GM18511 (cell line): ENCODE results near the gene PDE6C.
"Not testable (repeated sequence)": the region's sequence is repeated elsewhere in the genome, so short reads cannot be mapped to it uniquely, and the experiment has no call there.

ENCODE experiments used
- ATAC-seq: cut with Tn5 transposase; IDR thresholded peaks from one replicate; pipeline ENCODE4 v1.9.1; 2021; ENCODE audit warnings: mild to moderate bottlenecking, moderate library complexity; ENCODE audit not compliant: unreplicated experiment

Gene PDE6C

DNA sequence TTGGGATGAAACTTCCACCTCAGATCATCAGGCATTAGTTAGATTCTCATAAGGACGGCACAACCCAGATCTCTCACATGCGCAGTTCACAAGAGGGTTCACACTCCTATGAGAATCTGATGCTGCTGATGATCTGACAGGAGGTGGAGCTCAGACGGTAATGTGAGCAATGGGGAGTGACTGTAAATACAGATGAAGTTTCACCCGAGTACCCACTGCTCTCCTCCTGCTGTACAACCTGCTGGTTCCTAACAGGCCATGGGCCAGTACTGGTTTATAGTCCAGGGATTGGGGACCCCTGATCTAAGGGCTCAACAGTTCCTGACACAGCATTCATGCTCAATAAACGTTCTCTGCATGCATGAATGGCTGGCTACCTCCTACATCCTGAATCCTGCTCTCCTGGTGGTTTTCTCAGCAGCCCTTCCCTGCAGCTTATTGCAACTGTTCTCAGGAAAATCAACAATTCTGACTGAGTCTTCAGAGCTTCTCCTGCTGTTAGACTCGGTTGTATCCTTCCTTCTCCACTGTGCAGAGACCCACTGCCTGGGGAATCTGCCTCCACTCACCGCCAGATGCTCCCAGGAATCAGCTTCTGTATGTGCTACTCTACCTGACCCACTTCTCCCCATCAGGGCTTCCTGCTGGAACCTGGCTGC, 17.4 kb downstream of the PDE6C start:
- ATAC-seq: no peak

- ATAC-seq: no peak
Observed at GRCh38 chr10:93630625-93631557, 18.6 kb downstream of the PDE6C start.

GRCh38 chr10:93639791-93640190, 27.5 kb downstream of the PDE6C start:
- ATAC-seq: no peak

DNA sequence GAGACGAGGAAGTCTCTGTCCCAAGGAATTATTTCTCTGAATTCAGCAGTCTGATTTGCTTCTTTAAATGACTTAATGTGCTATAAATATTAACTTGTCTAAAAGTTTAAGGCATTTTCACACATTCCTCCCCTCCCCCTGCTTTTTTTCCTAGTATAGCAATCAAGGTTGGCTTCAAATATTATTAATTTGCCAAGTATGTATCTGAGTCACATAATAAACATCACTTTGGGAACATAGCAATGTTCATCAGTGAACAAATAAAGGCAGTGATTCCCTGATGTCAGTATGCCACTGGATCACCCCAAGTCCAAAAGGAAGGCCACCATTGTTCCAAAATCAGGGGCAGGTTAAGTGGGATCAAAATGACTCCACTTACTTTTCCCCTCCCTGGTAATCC, 40.5 kb downstream of the PDE6C start:
- no peak for ATAC-seq

GRCh38 chr10:93654201-93654600, 41.9 kb downstream of the PDE6C start:
- ATAC-seq: no peak

- ATAC-seq: no peak
Observed at GRCh38 chr10:93656155-93656554, 43.8 kb downstream of the PDE6C start.

GRCh38 chr10:93657757-93658156, 45.4 kb downstream of the PDE6C start:
- ATAC-seq: no peak

- ATAC-seq: no peak
Observed at GRCh38 chr10:93666030-93666429, 53.7 kb downstream of the PDE6C start.

- no peak for ATAC-seq
Observed at GRCh38 chr10:93667795-93668194, 55.5 kb downstream of the PDE6C start.

DNA sequence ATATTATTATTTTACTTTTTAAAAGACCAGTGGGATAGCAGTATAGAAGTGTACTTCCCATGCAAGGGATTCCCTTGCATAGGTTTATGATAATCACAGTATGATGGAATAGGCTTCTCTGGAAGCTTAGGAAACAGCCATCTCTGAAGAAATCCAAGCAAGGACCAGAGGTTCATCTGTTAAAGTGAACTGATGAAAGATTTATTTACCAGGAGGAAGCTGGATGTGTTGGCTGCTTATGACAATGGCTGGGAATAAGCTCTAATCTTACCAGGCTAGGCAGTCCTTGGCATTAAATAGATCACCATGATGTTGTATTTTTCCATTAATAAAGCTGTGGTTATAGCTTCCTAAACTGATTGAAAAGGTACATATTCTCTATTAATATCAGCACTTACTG, 58.0 kb downstream of the PDE6C start:
- no peak for ATAC-seq

DNA sequence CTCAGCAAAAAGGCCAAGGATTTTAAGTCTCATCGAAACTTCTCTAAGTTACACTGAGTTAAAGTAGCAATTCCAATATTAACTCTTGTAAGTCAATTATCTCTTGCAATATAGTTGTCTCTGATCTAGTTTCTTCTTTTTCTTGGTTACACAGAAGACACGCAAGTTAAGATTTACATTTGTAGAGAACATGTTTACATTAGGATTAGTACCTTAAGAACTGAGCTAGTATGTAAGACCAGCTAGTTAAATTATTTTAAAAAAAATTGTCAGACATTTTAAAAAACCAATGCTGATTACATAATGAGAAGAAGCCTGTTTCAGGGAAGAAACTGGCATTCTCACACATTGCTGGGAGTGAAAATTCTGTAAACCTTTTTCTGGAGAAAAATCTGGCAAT, 58.7 kb downstream of the PDE6C start:
- no peak for ATAC-seq

DNA sequence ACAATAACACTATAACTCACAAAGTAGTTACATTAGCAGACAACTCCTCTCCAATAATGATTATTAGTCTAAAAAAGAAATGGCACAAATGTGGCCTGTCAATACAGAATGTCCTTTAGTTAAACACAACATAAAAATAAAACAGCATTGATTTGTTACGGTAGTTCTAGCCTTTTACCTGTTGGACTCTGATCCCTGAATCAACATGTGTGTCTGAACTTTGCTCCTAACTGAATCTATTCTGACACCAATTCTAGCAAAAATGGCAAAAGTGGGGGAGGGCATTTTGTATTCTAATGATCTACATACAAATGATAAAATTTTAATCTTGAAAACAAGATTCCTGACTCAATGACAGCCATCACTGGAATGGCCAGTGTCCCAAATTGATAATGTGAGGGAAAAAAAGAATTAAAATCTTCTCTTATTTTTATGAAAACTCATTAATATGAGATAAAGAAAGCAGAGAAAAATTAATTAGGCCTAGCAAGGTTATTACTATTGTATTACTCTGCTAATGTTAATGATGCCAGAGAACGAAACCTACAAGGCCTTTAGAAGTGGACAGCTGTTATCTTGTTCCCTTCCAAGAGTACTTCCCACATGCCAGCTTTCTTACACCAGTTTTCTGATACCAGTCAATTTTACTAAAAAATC, 59.8 kb downstream of the PDE6C start:
- ATAC-seq: no peak

GRCh38 chr10:93672890-93673289, 60.6 kb downstream of the PDE6C start:
- no peak for ATAC-seq

DNA sequence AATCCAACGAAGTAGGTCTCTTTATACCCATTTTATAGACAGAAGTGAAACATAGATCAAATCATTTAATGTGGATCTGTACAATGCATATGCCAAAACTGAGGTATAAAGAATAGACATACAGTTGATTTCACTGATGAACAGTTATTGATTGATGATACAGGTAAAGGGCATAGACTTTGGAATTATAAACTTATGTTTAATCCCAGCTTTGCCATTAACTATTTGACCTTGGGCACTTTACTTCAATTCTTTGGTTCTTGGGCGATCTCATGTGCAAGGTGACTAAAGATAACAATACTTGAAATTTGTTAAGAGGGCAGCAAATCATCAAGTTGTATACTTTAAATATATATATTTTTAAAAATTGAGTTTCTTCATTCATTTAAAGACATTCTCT, 61.5 kb downstream of the PDE6C start:
- ATAC-seq: no peak

DNA sequence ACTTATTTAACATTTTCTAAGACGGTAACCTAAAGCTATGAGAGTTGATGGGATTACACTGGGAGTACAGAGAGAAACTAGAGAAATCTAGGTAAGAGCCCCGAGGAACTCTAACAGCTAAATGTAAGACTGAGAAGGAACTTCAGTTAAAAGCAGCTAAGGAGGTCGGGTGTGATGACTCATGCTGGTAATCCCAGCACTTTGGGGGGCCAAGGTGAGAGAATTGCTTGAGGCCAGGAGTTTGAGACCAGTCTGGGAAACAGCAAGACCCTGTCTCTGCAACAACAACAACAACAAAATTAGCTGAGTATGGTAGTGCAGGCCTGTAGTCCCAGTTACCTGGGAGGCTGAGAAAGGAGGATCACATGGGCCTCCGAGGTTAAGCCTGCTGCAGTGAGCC, 66.0 kb downstream of the PDE6C start:
- ATAC-seq: no peak

- no peak for ATAC-seq
Observed at GRCh38 chr10:93678805-93679587, 66.7 kb downstream of the PDE6C start.

GRCh38 chr10:93680412-93681047, 68.2 kb downstream of the PDE6C start:
- no peak for ATAC-seq

- ATAC-seq: no peak
Observed at GRCh38 chr10:93687737-93688136, 75.4 kb downstream of the PDE6C start.

- ATAC-seq: no peak
Observed at GRCh38 chr10:93695740-93696139, 83.4 kb downstream of the PDE6C start.

DNA sequence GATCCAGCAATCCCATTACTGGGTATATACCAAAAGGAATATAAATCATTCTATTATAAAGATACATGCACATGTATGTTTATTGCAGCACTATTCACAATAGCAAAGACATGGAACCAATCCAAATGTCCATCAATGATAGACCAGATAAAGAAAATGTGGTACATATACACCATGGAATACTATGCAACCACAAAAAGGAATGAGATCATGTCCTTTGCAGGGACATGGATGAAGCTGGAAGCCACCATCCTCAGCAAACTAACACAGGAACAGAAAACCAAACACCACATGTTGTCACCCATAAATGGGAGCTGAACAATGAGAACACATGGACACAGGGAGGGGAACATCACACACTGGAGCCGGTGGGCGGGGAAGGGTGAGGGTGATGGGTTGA, 84.2 kb downstream of the PDE6C start:
- ATAC-seq: not testable (repeated sequence)

DNA sequence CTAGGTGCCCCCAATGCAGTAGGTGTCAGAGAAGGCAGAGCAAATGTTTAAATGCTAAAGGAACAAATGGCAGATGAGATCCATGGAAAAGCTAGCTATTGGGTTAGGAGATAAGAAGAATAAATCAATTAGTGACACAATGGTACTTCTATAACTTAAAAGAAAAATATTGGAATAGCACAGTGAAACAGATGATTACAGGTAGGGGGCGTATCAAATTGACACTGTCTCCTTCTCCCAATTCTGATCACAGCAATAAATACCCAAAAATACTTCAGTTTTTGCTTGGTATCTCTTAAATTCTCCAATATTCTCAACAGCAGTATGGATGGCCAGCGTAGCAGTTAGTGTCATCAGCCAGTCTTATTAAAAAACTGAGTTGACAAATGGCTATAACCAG, 84.9 kb downstream of the PDE6C start:
- no peak for ATAC-seq
